Adrenal gland (tissue), 5 donors: Measurements from ENCODE around the gene PHF23.

Experiments
- POLR2A ChIP-seq, 2 donors: fragments of 450-650 bp; IDR thresholded peaks; one replicate each; pipeline ENCODE4 v1.6.1; 2017; ENCODE audit warnings: antibody characterized with exemption in 2 of 2, mild to moderate bottlenecking in 2 of 2, moderate library complexity in 1 of 2
- TF ChIP-seq, protein P1 (sequence below), 6 experiments: fragments of 450-650 bp in 4 of 6; fragments of 200-600 bp in 2 of 6; sonication (generic) in 1 of 6; IDR thresholded peaks; 1 replicate in 5 of 6; 2 replicates in 1 of 6; pipeline versions ENCODE4 v1.5.1 to v1.8.0; 2016 to 2021; ENCODE audit warnings: antibody characterized with exemption in 6 of 6, mild to moderate bottlenecking in 2 of 6, moderate library complexity in 1 of 6
- donor health status: DM: no; HTN: no; CAD: no.

DNA sequence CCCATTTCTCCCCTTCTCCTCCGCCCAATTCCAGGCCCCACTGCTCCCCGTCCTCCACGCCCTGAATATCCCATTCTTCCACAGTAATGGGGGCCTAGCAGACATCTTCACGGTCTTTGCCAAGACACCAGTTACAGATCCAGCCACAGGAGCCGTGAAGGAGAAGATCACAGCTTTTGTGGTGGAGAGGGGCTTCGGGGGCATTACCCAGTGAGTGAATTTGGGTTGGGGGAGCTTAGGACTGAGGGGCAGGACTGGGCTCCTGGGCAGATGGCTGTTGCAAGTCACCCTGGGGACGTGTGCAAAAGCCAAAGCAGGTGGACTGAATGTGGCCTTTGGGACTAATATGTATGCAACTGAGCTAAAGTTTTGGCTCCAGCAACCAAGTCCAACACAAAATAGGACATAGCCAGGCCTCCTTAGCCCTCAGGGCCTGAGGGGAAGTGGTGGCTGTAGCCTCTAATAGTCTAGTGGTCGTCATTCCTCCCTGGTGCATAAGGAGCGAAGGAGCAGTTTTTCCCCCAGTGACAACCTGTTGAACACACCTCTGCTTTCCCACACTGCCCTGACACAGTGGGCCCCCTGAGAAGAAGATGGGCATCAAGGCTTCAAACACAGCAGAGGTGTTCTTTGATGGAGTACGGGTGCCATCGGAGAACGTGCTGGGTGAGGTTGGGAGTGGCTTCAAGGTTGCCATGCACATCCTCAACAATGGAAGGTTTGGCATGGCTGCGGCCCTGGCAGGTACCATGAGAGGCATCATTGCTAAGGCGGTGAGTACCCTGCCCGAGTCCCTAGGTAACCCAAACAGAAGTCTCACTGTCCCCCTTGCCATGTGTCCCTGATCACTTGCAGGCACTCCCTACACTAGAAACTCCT, 16.9 kb downstream of the PHF23 start:
- TF ChIP-seq, protein P1, sequence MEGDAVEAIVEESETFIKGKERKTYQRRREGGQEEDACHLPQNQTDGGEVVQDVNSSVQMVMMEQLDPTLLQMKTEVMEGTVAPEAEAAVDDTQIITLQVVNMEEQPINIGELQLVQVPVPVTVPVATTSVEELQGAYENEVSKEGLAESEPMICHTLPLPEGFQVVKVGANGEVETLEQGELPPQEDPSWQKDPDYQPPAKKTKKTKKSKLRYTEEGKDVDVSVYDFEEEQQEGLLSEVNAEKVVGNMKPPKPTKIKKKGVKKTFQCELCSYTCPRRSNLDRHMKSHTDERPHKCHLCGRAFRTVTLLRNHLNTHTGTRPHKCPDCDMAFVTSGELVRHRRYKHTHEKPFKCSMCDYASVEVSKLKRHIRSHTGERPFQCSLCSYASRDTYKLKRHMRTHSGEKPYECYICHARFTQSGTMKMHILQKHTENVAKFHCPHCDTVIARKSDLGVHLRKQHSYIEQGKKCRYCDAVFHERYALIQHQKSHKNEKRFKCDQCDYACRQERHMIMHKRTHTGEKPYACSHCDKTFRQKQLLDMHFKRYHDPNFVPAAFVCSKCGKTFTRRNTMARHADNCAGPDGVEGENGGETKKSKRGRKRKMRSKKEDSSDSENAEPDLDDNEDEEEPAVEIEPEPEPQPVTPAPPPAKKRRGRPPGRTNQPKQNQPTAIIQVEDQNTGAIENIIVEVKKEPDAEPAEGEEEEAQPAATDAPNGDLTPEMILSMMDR (IDR thresholded peaks at IDR 0.05), result no peak
- no peak for TF ChIP-seq POLR2A (IDR thresholded peaks at IDR 0.05)
